ENCODE measurements around the gene TEX48. TPM values are rescaled to one million over a fixed set of nuclear protein-coding genes. Genes with fewer than 3 reads are reported as not detected.

The TEX48 gene
- total and polyA plus RNA-seq, 2 donors (not counting 1 experiment from before 2014, with no cell fraction given), result not detected

DNA sequence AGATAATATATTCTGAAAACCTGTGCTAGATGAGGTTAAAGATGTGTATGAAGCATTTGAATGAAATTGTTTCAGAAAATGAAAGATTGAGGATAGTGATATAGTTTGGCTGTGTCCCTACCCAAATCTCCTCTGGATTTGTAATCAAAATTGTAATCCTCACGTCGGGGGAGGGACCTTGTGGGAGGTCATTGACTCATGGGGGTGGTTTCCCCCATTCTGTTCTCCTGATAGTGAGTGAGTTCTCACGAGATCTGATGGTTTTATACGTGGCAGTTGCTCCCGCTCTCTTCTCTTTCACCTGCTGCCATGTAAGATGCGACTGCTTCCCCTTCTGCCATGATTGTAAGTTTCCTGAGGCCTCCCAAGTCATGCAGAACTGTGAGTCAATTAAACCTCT lies 2.0 kb upstream of the TEX48 start:
- POLR2A ChIA-PET, result no interaction called here
- no peak overlapping the region for H3K9ac ChIP-seq (ENCODE audit: low read length)

DNA sequence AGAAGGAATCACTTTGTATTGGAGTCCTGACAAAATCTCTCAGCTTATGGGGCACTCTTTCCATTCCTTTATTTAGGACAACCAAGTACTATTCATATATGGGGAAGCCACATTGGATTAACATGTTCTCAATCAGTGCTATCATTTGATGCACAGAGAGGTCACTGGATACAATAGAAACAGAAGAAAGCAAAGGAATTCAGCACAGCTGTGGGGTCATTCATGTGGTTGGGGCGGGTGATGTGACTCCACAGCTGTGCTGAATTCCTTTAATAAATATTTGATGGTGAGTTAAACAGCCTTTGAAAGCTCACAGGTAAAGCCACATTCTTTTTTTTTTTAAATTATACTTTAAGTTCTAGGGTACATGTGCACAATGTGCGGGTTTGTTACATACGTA lies 854 bp upstream of the TEX48 start:
- Histone ChIP-seq H3K9me3 (ENCODE audit: control extremely low read depth in 1 of 3, control insufficient read depth in 2 of 3, insufficient read depth in 1 of 3, low read length in 2 of 3) (no peaks in the 10 kb centered on the region), H3K4me2 (replicated peaks; ENCODE audit: low read depth, low read length, poor library complexity, severe bottlenecking) (no peak overlapping the region), H3K9ac (ENCODE audit: low read length) (no peak overlapping the region), H3K27ac (ENCODE audit: low read length in 2 of 2) (no peak overlapping the region), H3K4me3 (ENCODE audit: control extremely low read depth in 1 of 5, extremely low read depth in 1 of 5, insufficient read depth in 1 of 5, low read depth in 2 of 5, low read length in 4 of 5) (no peak overlapping the region), H3K36me3 (replicated peaks in 1 of 2; ENCODE audit: control extremely low read depth in 1 of 2, control insufficient read depth in 1 of 2, extremely low read depth in 1 of 2, insufficient read depth in 2 of 2, low read length in 1 of 2) (no peaks in the 10 kb centered on the region), H3K27me3 (replicated peaks in 1 of 4; ENCODE audit: control extremely low read depth in 1 of 4, control insufficient read depth in 3 of 4, insufficient read depth in 4 of 4, low read length in 3 of 4) (peaks cover 0 to 10% (median 5%) of the 10 kb centered on the region in 4 experiments), H3K4me1 (ENCODE audit: control insufficient read depth in 2 of 2, insufficient read depth in 2 of 2, low read length in 2 of 2) (peaks cover 0 to 4% of the 10 kb centered on the region in 2 donors), H2AFZ (ENCODE audit: insufficient read depth, low read depth, low read length, poor library complexity, severe bottlenecking) (no peak overlapping the region), H3K79me2 (ENCODE audit: control insufficient read depth, insufficient read depth, low read length) (no peaks in the 10 kb centered on the region), H4K20me1 (ENCODE audit: control insufficient read depth, insufficient read depth, low read length, poor library complexity, severe bottlenecking) (no peaks in the 10 kb centered on the region)
- no peaks in the 10 kb centered on the region for H3K9me3 Mint-ChIP-seq (ENCODE audit: insufficient read depth)
- ChIA-PET POLR2A (no interaction called here), CTCF (interaction anchor here (0.6 to 9.1 kb wide), 9 partner anchors 29 to 336 kb away, joined by 3 to 86 read pairs (median 23); no protein-coding TSS in a partner anchor)
- no peak for TF ChIP-seq EZH2 (IDR thresholded peaks at IDR 0.05; ENCODE audit: borderline replicate concordance, insufficient read depth, low read depth, low read length, poor library complexity, severe bottlenecking)
- TF ChIP-seq, protein P1, sequence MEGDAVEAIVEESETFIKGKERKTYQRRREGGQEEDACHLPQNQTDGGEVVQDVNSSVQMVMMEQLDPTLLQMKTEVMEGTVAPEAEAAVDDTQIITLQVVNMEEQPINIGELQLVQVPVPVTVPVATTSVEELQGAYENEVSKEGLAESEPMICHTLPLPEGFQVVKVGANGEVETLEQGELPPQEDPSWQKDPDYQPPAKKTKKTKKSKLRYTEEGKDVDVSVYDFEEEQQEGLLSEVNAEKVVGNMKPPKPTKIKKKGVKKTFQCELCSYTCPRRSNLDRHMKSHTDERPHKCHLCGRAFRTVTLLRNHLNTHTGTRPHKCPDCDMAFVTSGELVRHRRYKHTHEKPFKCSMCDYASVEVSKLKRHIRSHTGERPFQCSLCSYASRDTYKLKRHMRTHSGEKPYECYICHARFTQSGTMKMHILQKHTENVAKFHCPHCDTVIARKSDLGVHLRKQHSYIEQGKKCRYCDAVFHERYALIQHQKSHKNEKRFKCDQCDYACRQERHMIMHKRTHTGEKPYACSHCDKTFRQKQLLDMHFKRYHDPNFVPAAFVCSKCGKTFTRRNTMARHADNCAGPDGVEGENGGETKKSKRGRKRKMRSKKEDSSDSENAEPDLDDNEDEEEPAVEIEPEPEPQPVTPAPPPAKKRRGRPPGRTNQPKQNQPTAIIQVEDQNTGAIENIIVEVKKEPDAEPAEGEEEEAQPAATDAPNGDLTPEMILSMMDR (IDR thresholded peaks at IDR 0.05), result no peak
- H3K27me3 Mint-ChIP-seq, result peaks cover 28% of the 10 kb centered on the region
- intact Hi-C loops (cut with micrococcal nuclease), result no loop called here
- H3K27ac Mint-ChIP-seq, result no peak overlapping the region
- ATAC-seq (ENCODE audit: low read depth) (no peak), DNase-seq (no peak)
- no peak overlapping the region for H3K4me3 Mint-ChIP-seq
- H3K4me1 Mint-ChIP-seq, result peaks cover 2% of the 10 kb centered on the region
- WGBS (ENCODE audit: insufficient coverage), result 100% methylated on average over 1 of the region's 3 CpGs

More for the DNA sequence above, 2.0 kb upstream of the TEX48 start:
- Mint-ChIP-seq H3K27ac (no peak overlapping the region), H3K4me3 (no peak overlapping the region), H3K27me3 (peaks cover 22% of the 10 kb centered on the region), H3K9me3 (ENCODE audit: insufficient read depth) (no peaks in the 10 kb centered on the region), H3K4me1 (peaks cover 2% of the 10 kb centered on the region)
- intact Hi-C loops (cut with micrococcal nuclease), result no loop called here
- no peak overlapping the region for H3K27ac ChIP-seq (ENCODE audit: low read length in 2 of 2)
- ATAC-seq (ENCODE audit: low read depth) (no peak), DNase-seq (no peak)
- peaks cover 0 to 10% (median 4%) of the 10 kb centered on the region in 4 experiments for H3K27me3 ChIP-seq (replicated peaks in 1 of 4; ENCODE audit: control extremely low read depth in 1 of 4, control insufficient read depth in 3 of 4, insufficient read depth in 4 of 4, low read length in 3 of 4)
- peaks cover 0 to 4% of the 10 kb centered on the region in 2 donors for H3K4me1 ChIP-seq (ENCODE audit: control insufficient read depth in 2 of 2, insufficient read depth in 2 of 2, low read length in 2 of 2)
- H3K79me2 ChIP-seq (ENCODE audit: control insufficient read depth, insufficient read depth, low read length), result no peaks in the 10 kb centered on the region
- no peak overlapping the region for H2AFZ ChIP-seq (ENCODE audit: insufficient read depth, low read depth, low read length, poor library complexity, severe bottlenecking)
- H3K4me3 ChIP-seq (ENCODE audit: control extremely low read depth in 1 of 5, extremely low read depth in 1 of 5, insufficient read depth in 1 of 5, low read depth in 2 of 5, low read length in 4 of 5), result no peak overlapping the region
- H4K20me1 ChIP-seq (ENCODE audit: control insufficient read depth, insufficient read depth, low read length, poor library complexity, severe bottlenecking), result no peaks in the 10 kb centered on the region
- no peaks in the 10 kb centered on the region for H3K36me3 ChIP-seq (replicated peaks in 1 of 2; ENCODE audit: control extremely low read depth in 1 of 2, control insufficient read depth in 1 of 2, extremely low read depth in 1 of 2, insufficient read depth in 2 of 2, low read length in 1 of 2)
- CTCF ChIA-PET, result interaction anchor here (3.8 to 9.1 kb wide), 4 partner anchors 53 to 331 kb away, joined by 24 to 86 read pairs (median 32); no protein-coding TSS in a partner anchor
- no peak for TF ChIP-seq EZH2 (IDR thresholded peaks at IDR 0.05; ENCODE audit: borderline replicate concordance, insufficient read depth, low read depth, low read length, poor library complexity, severe bottlenecking)
- TF ChIP-seq, protein P1 (IDR thresholded peaks at IDR 0.05), result no peak
- 74% methylated on average over 6 of the region's 6 CpGs for WGBS (ENCODE audit: insufficient coverage)
- no peaks in the 10 kb centered on the region for H3K9me3 ChIP-seq (ENCODE audit: control extremely low read depth in 1 of 3, control insufficient read depth in 2 of 3, insufficient read depth in 1 of 3, low read length in 2 of 3)
- no peak overlapping the region for H3K4me2 ChIP-seq (replicated peaks; ENCODE audit: low read depth, low read length, poor library complexity, severe bottlenecking)
